SW 1271 (cell line): ENCODE data around the gene TMEM269.

Experiments used
- DNase-seq, 2 experiments: peaks; one replicate each; lab custom pipeline; 2025; lab: John Stamatoyannopoulos, UW

TMEM269 gene

GRCh38 chr1:42848823-42849537, 64.2 kb downstream of the TMEM269 start:
- DNase-seq: no peak

GRCh38 chr1:42849944-42850343, 65.2 kb downstream of the TMEM269 start:
- no peak for DNase-seq
